H1 (cell line): Measurements from ENCODE around the gene CACNA1G. TPM values are rescaled to one million over a fixed set of nuclear protein-coding genes. Genes with fewer than 3 reads are reported as not detected.

Source experiments
- EGR1 ChIP-seq: IDR thresholded peaks from 2 replicates; pipeline ENCODE4 v1.6.1; 2011; ENCODE audit warnings: low read depth, low read length, borderline replicate concordance
- JUND ChIP-seq: IDR thresholded peaks from 2 replicates; pipeline ENCODE4 v1.6.1; 2011; ENCODE audit warnings: mild to moderate bottlenecking, improper control_type of control experiment, low read length
- POU5F1 ChIP-seq: IDR thresholded peaks from 2 replicates; pipeline ENCODE4 v1.6.1; 2011; ENCODE audit warnings: low read depth, mild to moderate bottlenecking, low read length, moderate library complexity
- RBBP5 ChIP-seq: IDR thresholded peaks from 2 replicates; pipeline ENCODE4 v1.7.1; 2012; ENCODE audit warnings: low read depth, mild to moderate bottlenecking, inconsistent platforms, low read length, moderate library complexity, borderline replicate concordance
- TCF12 ChIP-seq: IDR thresholded peaks from 2 replicates; pipeline ENCODE4 v1.6.1; 2011; ENCODE audit warnings: low read depth, mild to moderate bottlenecking, low read length
- polyA plus RNA-seq, 7 experiments: library from polyadenylated mRNA; depleted of rRNA in 3 of 7; stranded (reverse) in 5 of 7; unstranded in 2 of 7; fragments of >200 nt in 5 of 7; fragments of 200-250 nt in 2 of 7; gene quantifications; 1 replicate in 5 of 7; 2 replicates in 1 of 7; 4 replicates in 1 of 7; pipeline versions ENCODE4 v1.2.1 to v1.2.3, GENCODE V29; 2011 to 2013; ENCODE audit warnings: missing spikeins in 2 of 7, mixed read lengths in 2 of 7
- total RNA-seq: library from RNA; stranded (reverse); fragmentation: NEBNext Ultra II Directional; extraction: Animal tissue kit (Norgen Biotek cat#: 25700); gene quantifications from 2 replicates; pipeline ENCODE4 v1.2.1, GENCODE V29; 2021

The CACNA1G gene
- total and polyA plus RNA-seq, 2 of the 8 experiments (the other 6 are each of a cell fraction or from before 2014, with no cell fraction given), result 2.9 to 4.9 TPM

DNA sequence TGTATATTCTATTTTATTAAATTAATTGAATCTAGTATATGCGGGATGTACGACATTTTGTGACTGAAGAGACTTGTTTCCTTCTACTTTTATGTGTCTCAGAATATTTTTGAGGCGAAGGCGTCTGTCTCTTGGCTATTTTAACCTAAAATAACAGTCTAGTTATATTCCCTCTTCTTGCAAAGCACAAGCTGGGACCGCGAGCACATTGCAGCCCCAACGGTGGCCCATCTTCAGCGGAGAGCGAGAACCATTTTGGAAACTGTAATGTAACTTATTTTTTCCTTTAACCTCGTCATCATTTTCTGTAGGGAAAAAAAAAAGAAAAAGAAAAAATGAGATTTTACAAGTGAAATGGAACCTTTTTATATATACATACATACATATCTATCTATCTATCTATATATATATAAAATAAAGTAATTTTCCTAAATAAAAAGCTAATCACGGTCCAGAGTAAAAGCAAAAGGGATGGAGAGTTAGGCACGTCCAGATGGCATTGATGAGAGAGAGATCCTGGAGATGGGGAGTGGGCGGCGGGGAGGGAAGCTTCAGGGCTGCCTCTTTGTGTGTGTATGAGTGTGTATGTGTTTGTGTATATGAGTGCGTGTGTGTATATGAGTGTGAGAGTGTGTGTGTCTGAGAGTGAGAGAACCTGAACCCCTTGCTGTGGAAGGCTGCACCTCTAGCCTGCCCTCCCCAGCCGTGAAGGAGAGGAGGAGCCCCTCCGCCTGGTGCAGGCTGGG, 66.7 kb downstream of the CACNA1G start (continued):
- no peak for TF ChIP-seq JUND
- no peak for TF ChIP-seq POU5F1
- TF ChIP-seq RBBP5, result no peak
- no peak for TF ChIP-seq EGR1
- no peak for TF ChIP-seq TCF12
